SK-N-SH treated with all-trans-retinoic acid at 6 μM for 48 hours (cell line): ENCODE data around the gene MSH5.

ENCODE experiments used
- ATAC-seq: fragments of 200-7000 bp; cut with Tn5 transposase; 3 replicates; pipeline ENCODE4 v1.9.1; 2020; ENCODE audit warnings: mild to moderate bottlenecking, moderate library complexity
- ARNTL ChIP-seq: fragments of 450-650 bp; formaldehyde crosslinking; IDR thresholded peaks from 2 replicates; pipeline ENCODE4 v1.5.0; 2020; ENCODE audit warnings: low read depth, mild to moderate bottlenecking, moderate library complexity, borderline replicate concordance
- BACH2 ChIP-seq: fragments of 250-450 bp; sonication (Bioruptor Pico); IDR thresholded peaks from 2 replicates; pipeline ENCODE4 v1.9.0; 2021; ENCODE audit warnings: mild to moderate bottlenecking, borderline replicate concordance
- CREB5 ChIP-seq: fragments of 250-450 bp; sonication (Bioruptor Pico); IDR thresholded peaks from 2 replicates; pipeline ENCODE4 v1.5.1; 2020; ENCODE audit warnings: low read depth, mild to moderate bottlenecking, moderate library complexity
- CSDC2 ChIP-seq: fragments of 250-450 bp; sonication (Bioruptor Pico); IDR thresholded peaks from 2 replicates; pipeline ENCODE4 v1.5.0; 2020; ENCODE audit warnings: mild to moderate bottlenecking, moderate library complexity
- ESRRG ChIP-seq: fragments of 250-450 bp; sonication (Bioruptor Pico); IDR thresholded peaks from 2 replicates; pipeline ENCODE4 v1.6.1; 2021; ENCODE audit warnings: mild to moderate bottlenecking
- GLIS3 ChIP-seq: fragments of 250-450 bp; sonication (Bioruptor Pico); IDR thresholded peaks from 2 replicates; pipeline ENCODE4 v1.5.0; 2020; ENCODE audit warnings: mild to moderate bottlenecking, moderate library complexity
- ISL1 ChIP-seq: fragments of 250-450 bp; sonication (Bioruptor Pico); IDR thresholded peaks from 2 replicates; pipeline ENCODE4 v2.1.2; 2022; ENCODE audit warnings: mild to moderate bottlenecking, moderate library complexity
- OSR1 ChIP-seq: fragments of 250-450 bp; sonication (Bioruptor Pico); IDR thresholded peaks from 2 replicates; pipeline ENCODE4 v1.8.0; 2022; ENCODE audit warnings: moderate library complexity, mild to moderate bottlenecking, inconsistent platforms
- PATZ1 ChIP-seq: fragments of 250-450 bp; sonication (Bioruptor Pico); IDR thresholded peaks from 2 replicates; pipeline ENCODE4 v1.8.0; 2020; ENCODE audit warnings: mild to moderate bottlenecking, moderate library complexity, borderline replicate concordance
- PPARA ChIP-seq: fragments of 250-450 bp; sonication (Bioruptor Pico); IDR thresholded peaks from 2 replicates; pipeline ENCODE4 v1.5.0; 2020; ENCODE audit warnings: mild to moderate bottlenecking, borderline replicate concordance
- RARB ChIP-seq: fragments of 250-450 bp; sonication (Bioruptor Pico); IDR thresholded peaks from 2 replicates; pipeline ENCODE4 v1.8.0; 2021; ENCODE audit warnings: mild to moderate bottlenecking, moderate library complexity
- SNAI2 ChIP-seq: fragments of 250-450 bp; sonication (Bioruptor Pico); IDR thresholded peaks from 2 replicates; pipeline ENCODE4 v1.5.0; 2020; ENCODE audit warnings: mild to moderate bottlenecking, moderate library complexity
- TCF4 ChIP-seq: fragments of 250-450 bp; sonication (Bioruptor Pico); IDR thresholded peaks from 2 replicates; pipeline ENCODE4 v1.8.0; 2021; ENCODE audit warnings: mild to moderate bottlenecking, moderate library complexity, borderline replicate concordance
- TOX ChIP-seq: fragments of 250-450 bp; sonication (Bioruptor Pico); IDR thresholded peaks from 2 replicates; pipeline ENCODE4 v1.8.0; 2021; ENCODE audit warnings: mild to moderate bottlenecking, moderate library complexity, borderline replicate concordance
- ZC3H10 ChIP-seq: fragments of 250-450 bp; sonication (Bioruptor Pico); IDR thresholded peaks from 2 replicates; pipeline ENCODE4 v1.5.1; 2021; ENCODE audit warnings: mild to moderate bottlenecking, moderate library complexity
- ZFP3 ChIP-seq: fragments of 250-450 bp; sonication (Bioruptor Pico); IDR thresholded peaks from 2 replicates; pipeline ENCODE4 v1.5.0; 2020; ENCODE audit warnings: mild to moderate bottlenecking, moderate library complexity
- ZFP30 ChIP-seq: fragments of 450-650 bp; formaldehyde crosslinking; IDR thresholded peaks from 2 replicates; pipeline ENCODE4 v1.5.0; 2022; ENCODE audit warnings: mild to moderate bottlenecking, moderate library complexity
- ZNF70 ChIP-seq: fragments of 450-650 bp; formaldehyde crosslinking; IDR thresholded peaks from 2 replicates; pipeline ENCODE4 v1.5.0; 2020; ENCODE audit warnings: mild to moderate bottlenecking, moderate library complexity
- ZNF8 ChIP-seq: fragments of 450-650 bp; formaldehyde crosslinking; IDR thresholded peaks from 2 replicates; pipeline ENCODE4 v1.5.0; 2020; ENCODE audit warnings: mild to moderate bottlenecking, moderate library complexity
- TF ChIP-seq, protein P1 (sequence below): fragments of 250-450 bp; sonication (Bioruptor Pico); IDR thresholded peaks from 2 replicates; pipeline ENCODE4 v1.5.0; 2020; ENCODE audit warnings: mild to moderate bottlenecking, moderate library complexity

MSH5 gene

DNA sequence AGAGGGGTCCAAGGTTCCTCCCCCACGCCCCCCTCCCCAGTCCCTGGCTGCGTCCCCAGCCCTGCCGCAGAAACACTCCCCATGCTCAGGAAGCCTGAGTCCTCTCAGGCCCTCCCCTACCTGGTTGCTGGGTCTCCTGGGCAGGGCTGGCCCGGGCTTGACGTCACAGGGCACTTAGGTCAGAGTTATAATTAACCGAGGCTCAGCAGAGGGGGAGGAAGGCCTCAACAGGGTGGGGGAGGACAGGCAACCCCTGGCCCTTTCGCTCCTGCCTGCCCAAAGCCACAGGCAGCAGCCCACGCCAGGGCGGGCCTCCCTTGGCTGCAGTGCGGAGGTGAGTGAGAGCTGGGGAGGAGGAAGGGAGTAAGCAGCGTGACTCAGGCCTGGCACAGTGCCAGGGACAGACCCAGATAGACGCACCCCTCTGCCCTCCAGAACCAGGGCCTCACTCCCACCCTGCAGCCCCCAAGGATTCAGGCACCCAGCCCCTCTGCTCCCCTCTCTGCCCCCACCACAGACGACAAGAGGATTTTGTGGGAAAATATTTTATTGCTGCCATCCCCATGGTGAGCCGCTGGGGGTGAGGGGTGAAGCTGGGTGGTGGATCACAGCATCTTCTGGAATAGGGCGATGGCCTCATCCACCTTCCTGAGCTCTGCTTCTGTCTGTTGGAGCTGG lies 37.3 kb downstream of the MSH5 start, which contains the start of gene VWA7:
TSS of gene VWA7 (minus strand) at position 340 of the 678 bp plus-strand sequence. CDS start 549 bp downstream, outside the sequence.
- TF ChIP-seq ESRRG, result no peak
- TF ChIP-seq BACH2 (CRISPR knock-in tag), result no peak
- no peak for TF ChIP-seq ZFP3 (CRISPR knock-in tag)
- no peak for TF ChIP-seq CSDC2 (CRISPR knock-in tag)
- no peak for TF ChIP-seq TOX
- TF ChIP-seq TCF4 (CRISPR knock-in tag), result no peak
- TF ChIP-seq ZFP30, result no peak
- TF ChIP-seq ZNF70 (CRISPR knock-in tag), result no peak
- TF ChIP-seq ARNTL (CRISPR knock-in tag), result no peak
- TF ChIP-seq, all 23 proteins: peak for 0
- ATAC-seq, result peak; percentile 78

DNA sequence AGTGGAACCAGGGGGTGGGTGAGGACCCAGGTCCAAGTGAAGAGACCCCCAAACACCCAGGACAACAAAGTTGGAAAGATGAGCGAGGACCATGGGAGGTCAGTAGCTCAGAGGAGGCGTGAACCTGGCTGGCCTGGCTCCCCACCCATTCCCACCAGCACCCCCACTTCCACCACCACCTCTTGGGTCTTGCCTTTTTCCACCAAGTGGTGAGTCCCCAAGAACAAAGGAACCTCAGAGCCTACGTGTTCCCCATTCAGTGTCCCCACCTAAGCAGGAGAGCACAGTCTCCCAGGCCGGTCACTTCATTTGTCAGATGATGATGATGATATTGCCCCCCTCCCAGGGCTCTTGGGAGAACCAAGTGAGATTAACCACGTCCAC lies 37.9 kb downstream of the MSH5 start:
- TF ChIP-seq ZC3H10 (CRISPR knock-in tag) (no peak), ZFP30 (no peak), ZNF8 (CRISPR knock-in tag) (no peak), CREB5 (CRISPR knock-in tag) (no peak), TCF4 (CRISPR knock-in tag) (no peak), PPARA (no peak), BACH2 (CRISPR knock-in tag) (no peak)
- TF ChIP-seq, protein P1, sequence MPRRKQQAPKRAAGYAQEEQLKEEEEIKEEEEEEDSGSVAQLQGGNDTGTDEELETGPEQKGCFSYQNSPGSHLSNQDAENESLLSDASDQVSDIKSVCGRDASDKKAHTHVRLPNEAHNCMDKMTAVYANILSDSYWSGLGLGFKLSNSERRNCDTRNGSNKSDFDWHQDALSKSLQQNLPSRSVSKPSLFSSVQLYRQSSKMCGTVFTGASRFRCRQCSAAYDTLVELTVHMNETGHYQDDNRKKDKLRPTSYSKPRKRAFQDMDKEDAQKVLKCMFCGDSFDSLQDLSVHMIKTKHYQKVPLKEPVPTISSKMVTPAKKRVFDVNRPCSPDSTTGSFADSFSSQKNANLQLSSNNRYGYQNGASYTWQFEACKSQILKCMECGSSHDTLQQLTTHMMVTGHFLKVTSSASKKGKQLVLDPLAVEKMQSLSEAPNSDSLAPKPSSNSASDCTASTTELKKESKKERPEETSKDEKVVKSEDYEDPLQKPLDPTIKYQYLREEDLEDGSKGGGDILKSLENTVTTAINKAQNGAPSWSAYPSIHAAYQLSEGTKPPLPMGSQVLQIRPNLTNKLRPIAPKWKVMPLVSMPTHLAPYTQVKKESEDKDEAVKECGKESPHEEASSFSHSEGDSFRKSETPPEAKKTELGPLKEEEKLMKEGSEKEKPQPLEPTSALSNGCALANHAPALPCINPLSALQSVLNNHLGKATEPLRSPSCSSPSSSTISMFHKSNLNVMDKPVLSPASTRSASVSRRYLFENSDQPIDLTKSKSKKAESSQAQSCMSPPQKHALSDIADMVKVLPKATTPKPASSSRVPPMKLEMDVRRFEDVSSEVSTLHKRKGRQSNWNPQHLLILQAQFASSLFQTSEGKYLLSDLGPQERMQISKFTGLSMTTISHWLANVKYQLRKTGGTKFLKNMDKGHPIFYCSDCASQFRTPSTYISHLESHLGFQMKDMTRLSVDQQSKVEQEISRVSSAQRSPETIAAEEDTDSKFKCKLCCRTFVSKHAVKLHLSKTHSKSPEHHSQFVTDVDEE, result no peak
- TF ChIP-seq, all 23 proteins: peak for 0
- ATAC-seq, result no peak

- no peak for TF ChIP-seq ZFP30
- no peak for TF ChIP-seq OSR1 (CRISPR knock-in tag)
- TF ChIP-seq TCF4 (CRISPR knock-in tag), result no peak
- TF ChIP-seq, protein P1, result no peak
- no peak for TF ChIP-seq ZC3H10 (CRISPR knock-in tag)
- no peak for TF ChIP-seq RARB (CRISPR knock-in tag)
- ATAC-seq, result no peak
Measured at GRCh38 chr6:31778193-31778592, 38.4 kb downstream of the MSH5 start.

GRCh38 chr6:31778999-31779885 lies 39.4 kb downstream of the MSH5 start:
- TF ChIP-seq GLIS3 (CRISPR knock-in tag) (no peak), PPARA (no peak), ZC3H10 (CRISPR knock-in tag) (no peak), TOX (no peak), BACH2 (CRISPR knock-in tag) (no peak), ISL1 (CRISPR knock-in tag) (no peak), PATZ1 (no peak), SNAI2 (no peak), CSDC2 (CRISPR knock-in tag) (no peak)
- TF ChIP-seq, protein P1, result no peak
- TF ChIP-seq, all 23 proteins: peak for 0
- ATAC-seq, result no peak
